Neutrophil (primary cell): ENCODE measurements around the gene LRRC3B.

Source experiments
- H3K27ac ChIP-seq: fragments of 200-600 bp; sonication (generic); 2 replicates; pipeline ENCODE4 v1.5.1; 2016; ENCODE audit warnings: mild to moderate bottlenecking, moderate library complexity
- H3K27me3 ChIP-seq: fragments of 200-600 bp; sonication (generic); 2 replicates; pipeline ENCODE4 v1.6.0; 2016; ENCODE audit warnings: mild to moderate bottlenecking
- H3K36me3 ChIP-seq: fragments of 200-600 bp; sonication (generic); 2 replicates; pipeline ENCODE4 v1.5.1; 2017
- H3K4me1 ChIP-seq, 2 experiments: fragments of 200-600 bp in 1 of 2; sonication (generic) in 1 of 2; 1 replicate in 1 of 2; 2 replicates in 1 of 2; pipeline versions ENCODE4 v1.5.1 to v1.6.1; 2013 to 2016; ENCODE audit warnings: low read depth in 1 of 2, low read length in 1 of 2, mild to moderate bottlenecking in 1 of 2, moderate library complexity in 1 of 2; ENCODE audit not compliant: control insufficient read depth in 1 of 2, insufficient read depth in 1 of 2
- H3K4me3 ChIP-seq, 2 experiments: fragments of 200-600 bp in 1 of 2; sonication (generic) in 1 of 2; 1 replicate in 1 of 2; 2 replicates in 1 of 2; pipeline ENCODE4 v1.5.1; 2013 to 2016; ENCODE audit warnings: low read depth in 1 of 2, low read length in 1 of 2, mild to moderate bottlenecking in 1 of 2, moderate library complexity in 1 of 2
- H3K9me3 ChIP-seq: fragments of 200-600 bp; sonication (generic); 2 replicates; pipeline ENCODE4 v1.5.1; 2016
- CTCF ChIP-seq: fragments of 200-600 bp; sonication (generic); IDR thresholded peaks from 2 replicates; pipeline ENCODE4 v1.5.1; 2016; ENCODE audit warnings: antibody characterized with exemption

The LRRC3B gene

GRCh38 chr3:26668171-26668570 lies 45.6 kb downstream of the LRRC3B start:
- Histone ChIP-seq H3K27me3 (no peaks in the 10 kb centered on the region), H3K36me3 (no peaks in the 10 kb centered on the region), H3K9me3 (no peaks in the 10 kb centered on the region), H3K4me1 (no peaks in the 10 kb centered on the region), H3K27ac (no peak overlapping the region), H3K4me3 (no peak overlapping the region)
- TF ChIP-seq CTCF = no peak

- Histone ChIP-seq H3K4me3 (no peak overlapping the region), H3K27me3 (no peaks in the 10 kb centered on the region), H3K36me3 (no peaks in the 10 kb centered on the region), H3K9me3 (no peaks in the 10 kb centered on the region), H3K4me1 (no peaks in the 10 kb centered on the region), H3K27ac (no peak overlapping the region)
- TF ChIP-seq CTCF = no peak
These were observed 46.1 kb downstream of the LRRC3B start for GRCh38 chr3:26668696-26669095.

GRCh38 chr3:26675336-26675735 lies 52.8 kb downstream of the LRRC3B start:
- H3K9me3 ChIP-seq = no peaks in the 10 kb centered on the region
- no peaks in the 10 kb centered on the region for H3K36me3 ChIP-seq
- TF ChIP-seq CTCF = no peak
- H3K27ac ChIP-seq = no peak overlapping the region
- H3K4me3 ChIP-seq = no peak overlapping the region
- H3K27me3 ChIP-seq = no peaks in the 10 kb centered on the region
- no peaks in the 10 kb centered on the region for H3K4me1 ChIP-seq

- no peaks in the 10 kb centered on the region for H3K4me1 ChIP-seq
- no peak for TF ChIP-seq CTCF
- H3K27me3 ChIP-seq = no peaks in the 10 kb centered on the region
- H3K9me3 ChIP-seq = no peaks in the 10 kb centered on the region
- H3K27ac ChIP-seq = no peak overlapping the region
- no peak overlapping the region for H3K4me3 ChIP-seq
- H3K36me3 ChIP-seq = no peaks in the 10 kb centered on the region
These were observed 59.1 kb downstream of the LRRC3B start for GRCh38 chr3:26681632-26682031.

GRCh38 chr3:26682406-26682805 lies 59.8 kb downstream of the LRRC3B start:
- no peaks in the 10 kb centered on the region for H3K9me3 ChIP-seq
- no peak for TF ChIP-seq CTCF
- H3K4me3 ChIP-seq = no peak overlapping the region
- no peak overlapping the region for H3K27ac ChIP-seq
- H3K27me3 ChIP-seq = no peaks in the 10 kb centered on the region
- no peaks in the 10 kb centered on the region for H3K36me3 ChIP-seq
- H3K4me1 ChIP-seq = no peaks in the 10 kb centered on the region

- no peaks in the 10 kb centered on the region for H3K27me3 ChIP-seq
- no peak overlapping the region for H3K4me3 ChIP-seq
- no peaks in the 10 kb centered on the region for H3K9me3 ChIP-seq
- H3K27ac ChIP-seq = no peak overlapping the region
- H3K36me3 ChIP-seq = no peaks in the 10 kb centered on the region
- no peak for TF ChIP-seq CTCF
- no peaks in the 10 kb centered on the region for H3K4me1 ChIP-seq
These were observed 61.3 kb downstream of the LRRC3B start for GRCh38 chr3:26683902-26684301.
